IMR-90 (cell line): ENCODE data around the gene CMKLR1.

Experiments used
- BHLHE40 ChIP-seq: fragments of 150-350 bp; IDR thresholded peaks from 2 replicates; pipeline ENCODE4 v1.6.1; 2016; ENCODE audit warnings: mild to moderate bottlenecking, low read depth, low read length
- CEBPB ChIP-seq: IDR thresholded peaks from 2 replicates; pipeline ENCODE4 v1.6.1; 2012; ENCODE audit warnings: low read depth, low read length, improper control_type of control experiment
- FOS ChIP-seq: fragments of 150-350 bp; IDR thresholded peaks from 2 replicates; pipeline ENCODE4 v1.6.1; 2016; ENCODE audit warnings: low read depth, low read length
- MXI1 ChIP-seq: IDR thresholded peaks from 2 replicates; pipeline ENCODE4 v1.6.1; 2012; ENCODE audit warnings: low read depth, mild to moderate bottlenecking, low read length, moderate library complexity, borderline replicate concordance
- POLR2A ChIP-seq: IDR thresholded peaks from 2 replicates; pipeline ENCODE4 v1.6.1; 2012; ENCODE audit warnings: mild to moderate bottlenecking, low read depth, low read length
- RFX5 ChIP-seq: IDR thresholded peaks from 2 replicates; pipeline ENCODE4 v1.8.0; 2012; ENCODE audit warnings: low read depth, mild to moderate bottlenecking, low read length, moderate library complexity
- SMC3 ChIP-seq: fragments of 150-350 bp; IDR thresholded peaks from 2 replicates; pipeline ENCODE4 v1.6.1; 2016; ENCODE audit warnings: low read depth, mild to moderate bottlenecking, antibody characterized with exemption, low read length, moderate library complexity
- TF ChIP-seq, protein P1 (sequence below): conservative IDR thresholded peaks from 2 replicates; pipeline ENCODE4 v1.5.1; 2012; ENCODE audit warnings: mild to moderate bottlenecking, low read depth, low read length, improper control_type of control experiment
- TF ChIP-seq, protein P2 (sequence below): fragments of 150-350 bp; IDR thresholded peaks from 2 replicates; pipeline ENCODE4 v1.6.1; 2017; ENCODE audit warnings: mild to moderate bottlenecking, antibody characterized with exemption, low read length, low read depth
- TF ChIP-seq, protein P3 (sequence below): fragments of 150-350 bp; IDR thresholded peaks from 2 replicates; pipeline ENCODE4 v1.6.1; 2016; ENCODE audit warnings: low read depth, mild to moderate bottlenecking, low read length, moderate library complexity, borderline replicate concordance

DNA sequence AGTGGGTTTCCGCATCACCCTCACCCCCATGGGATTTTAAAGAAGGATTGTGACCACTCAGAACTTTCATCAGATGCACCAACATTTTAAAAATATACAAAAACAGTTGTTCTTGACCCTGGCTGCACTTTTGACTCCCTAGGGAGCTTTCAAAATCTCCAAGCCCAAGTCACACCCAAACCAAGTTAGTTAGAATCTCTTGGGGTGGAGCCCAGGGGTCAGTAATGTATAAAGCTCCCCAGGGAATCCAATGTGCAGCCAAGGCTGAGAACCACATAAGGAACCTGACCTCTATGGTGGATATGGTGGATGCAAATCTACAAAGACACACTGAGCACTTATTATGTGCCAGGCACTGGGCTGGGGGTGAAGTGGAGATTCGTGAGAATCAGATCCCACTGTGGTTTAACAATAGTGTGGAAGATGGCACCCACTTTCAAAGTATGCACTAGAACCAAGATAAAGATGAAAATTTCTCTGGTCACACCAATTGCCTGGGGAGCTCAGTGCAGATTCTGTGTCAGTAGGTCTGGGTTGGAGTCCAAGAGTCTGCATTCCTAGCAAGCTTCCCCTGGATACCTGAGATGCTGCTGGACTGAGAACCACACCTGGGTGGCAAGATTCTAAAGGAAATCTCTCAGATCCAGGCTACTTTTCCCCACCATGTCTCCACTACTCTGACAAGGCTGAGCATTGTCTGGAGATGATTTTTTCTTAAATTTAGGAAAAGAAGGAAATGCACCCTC is 18.9 kb upstream of the CMKLR1 start:
- TF ChIP-seq, protein P1, sequence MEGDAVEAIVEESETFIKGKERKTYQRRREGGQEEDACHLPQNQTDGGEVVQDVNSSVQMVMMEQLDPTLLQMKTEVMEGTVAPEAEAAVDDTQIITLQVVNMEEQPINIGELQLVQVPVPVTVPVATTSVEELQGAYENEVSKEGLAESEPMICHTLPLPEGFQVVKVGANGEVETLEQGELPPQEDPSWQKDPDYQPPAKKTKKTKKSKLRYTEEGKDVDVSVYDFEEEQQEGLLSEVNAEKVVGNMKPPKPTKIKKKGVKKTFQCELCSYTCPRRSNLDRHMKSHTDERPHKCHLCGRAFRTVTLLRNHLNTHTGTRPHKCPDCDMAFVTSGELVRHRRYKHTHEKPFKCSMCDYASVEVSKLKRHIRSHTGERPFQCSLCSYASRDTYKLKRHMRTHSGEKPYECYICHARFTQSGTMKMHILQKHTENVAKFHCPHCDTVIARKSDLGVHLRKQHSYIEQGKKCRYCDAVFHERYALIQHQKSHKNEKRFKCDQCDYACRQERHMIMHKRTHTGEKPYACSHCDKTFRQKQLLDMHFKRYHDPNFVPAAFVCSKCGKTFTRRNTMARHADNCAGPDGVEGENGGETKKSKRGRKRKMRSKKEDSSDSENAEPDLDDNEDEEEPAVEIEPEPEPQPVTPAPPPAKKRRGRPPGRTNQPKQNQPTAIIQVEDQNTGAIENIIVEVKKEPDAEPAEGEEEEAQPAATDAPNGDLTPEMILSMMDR = no peak
- TF ChIP-seq CEBPB (no peak), POLR2A (no peak), RFX5 (no peak), FOS (no peak), MXI1 (no peak), SMC3 (no peak), BHLHE40 (no peak)
- TF ChIP-seq, protein P2, sequence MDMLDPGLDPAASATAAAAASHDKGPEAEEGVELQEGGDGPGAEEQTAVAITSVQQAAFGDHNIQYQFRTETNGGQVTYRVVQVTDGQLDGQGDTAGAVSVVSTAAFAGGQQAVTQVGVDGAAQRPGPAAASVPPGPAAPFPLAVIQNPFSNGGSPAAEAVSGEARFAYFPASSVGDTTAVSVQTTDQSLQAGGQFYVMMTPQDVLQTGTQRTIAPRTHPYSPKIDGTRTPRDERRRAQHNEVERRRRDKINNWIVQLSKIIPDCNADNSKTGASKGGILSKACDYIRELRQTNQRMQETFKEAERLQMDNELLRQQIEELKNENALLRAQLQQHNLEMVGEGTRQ = no peak
- TF ChIP-seq, protein P3, sequence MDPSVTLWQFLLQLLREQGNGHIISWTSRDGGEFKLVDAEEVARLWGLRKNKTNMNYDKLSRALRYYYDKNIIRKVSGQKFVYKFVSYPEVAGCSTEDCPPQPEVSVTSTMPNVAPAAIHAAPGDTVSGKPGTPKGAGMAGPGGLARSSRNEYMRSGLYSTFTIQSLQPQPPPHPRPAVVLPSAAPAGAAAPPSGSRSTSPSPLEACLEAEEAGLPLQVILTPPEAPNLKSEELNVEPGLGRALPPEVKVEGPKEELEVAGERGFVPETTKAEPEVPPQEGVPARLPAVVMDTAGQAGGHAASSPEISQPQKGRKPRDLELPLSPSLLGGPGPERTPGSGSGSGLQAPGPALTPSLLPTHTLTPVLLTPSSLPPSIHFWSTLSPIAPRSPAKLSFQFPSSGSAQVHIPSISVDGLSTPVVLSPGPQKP = no peak
